Fibroblast of mammary gland (primary cell): Measurements from ENCODE around the gene PPP2R3C.
"Not testable (repeated sequence)": the region's sequence is repeated elsewhere in the genome, so short reads cannot be mapped to it uniquely, and the experiment has no call there.

ENCODE experiments used
- DNase-seq: peaks from one replicate; pipeline ENCODE4 v3.0.0-alpha.2; 2010; ENCODE audit warnings: low read depth
- H3K4me3 ChIP-seq: 2 replicates; pipeline ENCODE4 v1.5.1; 2011; ENCODE audit warnings: low read depth, mild to moderate bottlenecking, low read length, moderate library complexity; ENCODE audit not compliant: control insufficient read depth
- TF ChIP-seq, protein P1 (sequence below): conservative IDR thresholded peaks from 2 replicates; pipeline ENCODE4 v1.5.1; 2011; ENCODE audit warnings: low read depth, low read length, inconsistent platforms; ENCODE audit not compliant: control insufficient read depth, insufficient read depth

Gene PPP2R3C

DNA sequence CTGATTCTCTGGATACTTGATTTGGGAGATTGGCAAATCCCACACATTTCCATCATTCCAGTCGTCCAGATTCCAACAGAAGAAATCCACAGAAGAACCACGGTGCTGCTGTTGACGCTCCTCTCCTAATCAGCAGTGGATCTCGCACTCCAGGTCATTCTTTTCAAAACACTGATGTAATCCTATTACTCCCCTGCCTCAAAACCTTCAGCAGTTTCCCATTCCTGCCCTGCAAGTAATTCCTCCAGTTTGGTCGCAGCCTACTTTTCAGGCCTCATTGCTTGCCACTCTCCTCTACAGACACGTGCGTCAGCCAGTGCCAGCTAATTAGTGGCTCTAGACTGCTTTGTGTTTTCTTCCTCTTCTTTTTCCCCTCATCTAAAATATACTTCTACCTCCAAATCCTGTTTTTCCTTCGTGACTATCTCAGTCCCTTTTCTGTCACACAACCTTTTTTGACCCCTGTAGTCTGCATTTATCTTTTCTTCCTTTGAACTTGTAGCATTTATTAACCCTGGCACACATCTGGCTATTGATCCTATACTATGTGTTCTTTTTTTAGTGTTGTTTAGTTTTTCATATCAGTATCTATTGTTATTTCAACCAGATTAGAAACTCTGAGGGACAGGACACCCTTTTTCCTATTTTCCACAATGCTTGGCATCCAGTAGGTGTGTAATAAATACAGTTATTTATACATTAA lies 37.3 kb upstream of the PPP2R3C start:
- TF ChIP-seq, protein P1, sequence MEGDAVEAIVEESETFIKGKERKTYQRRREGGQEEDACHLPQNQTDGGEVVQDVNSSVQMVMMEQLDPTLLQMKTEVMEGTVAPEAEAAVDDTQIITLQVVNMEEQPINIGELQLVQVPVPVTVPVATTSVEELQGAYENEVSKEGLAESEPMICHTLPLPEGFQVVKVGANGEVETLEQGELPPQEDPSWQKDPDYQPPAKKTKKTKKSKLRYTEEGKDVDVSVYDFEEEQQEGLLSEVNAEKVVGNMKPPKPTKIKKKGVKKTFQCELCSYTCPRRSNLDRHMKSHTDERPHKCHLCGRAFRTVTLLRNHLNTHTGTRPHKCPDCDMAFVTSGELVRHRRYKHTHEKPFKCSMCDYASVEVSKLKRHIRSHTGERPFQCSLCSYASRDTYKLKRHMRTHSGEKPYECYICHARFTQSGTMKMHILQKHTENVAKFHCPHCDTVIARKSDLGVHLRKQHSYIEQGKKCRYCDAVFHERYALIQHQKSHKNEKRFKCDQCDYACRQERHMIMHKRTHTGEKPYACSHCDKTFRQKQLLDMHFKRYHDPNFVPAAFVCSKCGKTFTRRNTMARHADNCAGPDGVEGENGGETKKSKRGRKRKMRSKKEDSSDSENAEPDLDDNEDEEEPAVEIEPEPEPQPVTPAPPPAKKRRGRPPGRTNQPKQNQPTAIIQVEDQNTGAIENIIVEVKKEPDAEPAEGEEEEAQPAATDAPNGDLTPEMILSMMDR: no peak
- DNase-seq: no peak

DNA sequence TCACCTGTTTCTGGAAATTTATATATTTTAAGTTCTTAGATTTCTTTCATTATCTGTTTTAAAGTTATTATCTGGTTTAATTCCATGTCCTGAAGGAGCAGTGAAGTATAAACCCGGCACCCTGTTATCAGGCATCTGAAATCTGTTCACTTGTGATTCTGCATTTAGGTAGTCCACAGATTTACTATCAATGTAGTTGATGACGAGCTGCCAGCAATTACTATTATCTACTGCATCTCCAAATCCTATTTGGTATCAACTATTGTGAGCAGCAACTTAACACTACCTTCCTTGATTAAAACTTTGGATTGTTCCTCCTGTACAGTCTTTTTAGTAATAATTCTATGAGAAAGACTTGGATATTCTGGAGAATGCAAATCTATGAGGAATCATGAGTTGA lies 36.7 kb upstream of the PPP2R3C start:
- no peak for DNase-seq
- TF ChIP-seq, protein P1: no peak

More for the DNA sequence above, 37.3 kb upstream of the PPP2R3C start:
- H3K4me3 ChIP-seq: no peak overlapping the region

DNA sequence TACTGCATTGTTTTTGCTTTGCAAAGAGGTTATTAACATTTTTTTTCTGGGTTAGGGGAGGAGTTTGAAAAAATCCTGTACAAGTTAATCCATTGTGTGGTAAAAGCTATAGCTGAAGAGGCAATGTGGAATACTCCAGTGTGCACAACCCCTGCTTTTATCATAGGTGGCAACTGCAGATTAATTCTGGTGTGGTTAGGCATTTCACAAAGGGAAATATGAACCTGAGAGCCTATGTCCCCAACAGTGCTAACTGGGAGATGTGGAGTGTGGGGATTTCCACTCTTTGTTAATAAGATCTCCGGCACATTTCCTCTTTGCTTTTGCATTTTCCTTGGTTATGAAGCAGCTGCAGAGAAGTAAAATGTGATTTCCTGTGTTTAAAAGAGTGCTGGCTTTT lies 34.2 kb upstream of the PPP2R3C start:
- TF ChIP-seq, protein P1: no peak
- H3K4me3 ChIP-seq: no peak overlapping the region
- DNase-seq: peak; percentile 28

More for the DNA sequence above, 36.7 kb upstream of the PPP2R3C start:
- H3K4me3 ChIP-seq: no peak overlapping the region

DNA sequence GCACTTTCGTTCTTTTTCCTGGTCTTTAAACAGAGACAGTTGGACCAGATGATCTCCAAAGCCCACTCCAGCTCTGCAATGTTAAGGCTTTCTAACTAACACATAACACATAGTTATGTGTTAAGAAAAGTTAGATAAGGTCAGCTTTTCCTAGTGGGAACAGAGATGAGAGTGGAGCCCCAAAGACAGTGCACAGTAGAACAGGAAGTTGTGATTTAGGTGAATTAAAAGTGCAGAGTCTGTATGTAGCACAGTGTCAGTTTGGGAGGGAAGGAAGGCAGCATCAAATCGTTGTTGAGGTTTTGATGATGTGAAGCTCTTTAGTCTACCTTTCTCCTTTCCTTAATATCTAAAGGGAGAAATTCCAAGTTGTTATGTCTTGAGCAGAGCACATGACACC lies 32.2 kb upstream of the PPP2R3C start:
- DNase-seq: no peak
- no peak overlapping the region for H3K4me3 ChIP-seq
- TF ChIP-seq, protein P1: no peak

DNA sequence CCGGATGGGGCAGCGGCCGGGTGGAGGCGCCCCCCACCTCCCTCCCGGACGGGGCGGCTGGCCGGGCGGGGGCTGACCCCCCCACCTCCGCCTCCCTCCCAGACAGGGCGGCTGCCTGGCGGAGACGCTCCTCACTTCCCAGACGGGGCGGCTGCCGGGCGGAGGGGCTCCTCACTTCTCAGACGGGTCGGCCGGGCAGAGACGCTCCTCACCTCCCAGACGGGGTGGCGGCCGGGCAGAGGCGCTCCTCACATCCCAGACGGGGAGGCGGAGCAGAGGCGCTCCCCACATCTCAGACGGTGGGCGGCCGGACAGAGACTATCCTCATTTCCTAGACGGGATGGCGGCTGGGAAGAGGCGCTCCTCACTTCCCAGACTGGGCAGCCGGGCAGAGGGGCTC lies 30.7 kb upstream of the PPP2R3C start:
- H3K4me3 ChIP-seq, DNase-seq: not testable (repeated sequence)

DNA sequence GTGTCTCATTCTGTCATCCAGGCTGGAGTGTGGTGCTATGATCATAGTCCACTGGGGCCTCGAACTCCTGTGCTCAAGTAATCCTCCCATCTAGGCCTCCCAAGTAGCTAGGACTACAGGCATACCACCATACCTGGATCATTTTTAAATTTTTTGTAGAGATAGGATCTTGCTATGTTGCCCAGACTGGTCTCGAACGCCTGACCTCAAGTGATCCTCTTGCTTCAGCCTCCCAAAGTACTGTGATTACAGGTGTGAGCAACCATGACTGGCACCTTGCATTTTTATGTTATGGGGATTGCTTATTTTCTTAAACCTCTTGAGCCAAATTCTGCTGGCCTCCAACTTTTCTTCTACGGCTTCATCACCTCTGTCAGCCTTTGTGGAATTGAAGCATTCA lies 27.4 kb upstream of the PPP2R3C start:
- H3K4me3 ChIP-seq: no peak overlapping the region
- DNase-seq: no peak
- TF ChIP-seq, protein P1: no peak

DNA sequence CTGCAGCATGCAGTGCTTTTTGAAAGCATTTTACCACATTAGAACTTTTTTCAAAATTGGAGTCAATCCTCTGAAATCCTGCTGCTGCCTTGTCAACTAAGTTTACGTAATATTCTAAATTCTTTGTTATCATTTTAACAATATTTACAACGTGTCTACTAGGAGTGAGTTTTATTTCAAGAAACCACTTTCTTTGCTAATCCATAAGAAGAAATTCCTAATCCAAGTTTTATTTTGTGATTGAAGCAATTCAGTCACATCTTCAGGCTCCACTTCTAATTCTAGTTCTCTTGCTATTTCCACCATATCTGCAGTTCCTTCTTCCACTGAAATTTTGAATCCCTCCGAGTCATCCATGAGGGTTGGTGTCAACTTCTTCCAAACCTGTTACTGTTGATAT lies 25.9 kb upstream of the PPP2R3C start:
- TF ChIP-seq, protein P1: no peak
- H3K4me3 ChIP-seq: no peak overlapping the region
- no peak for DNase-seq
